HS-27A (cell line): ENCODE results near the gene DLX5.

Experiments
- DNase-seq: peaks from one replicate; pipeline ENCODE4 v3.0.0-alpha.2; 2012; ENCODE audit warnings: low read depth, missing footprints

The DLX5 gene

GRCh38 chr7:97018126-97018601, 6.5 kb downstream of the DLX5 start:
- DNase-seq: no peak

GRCh38 chr7:97017192-97018125, 7.2 kb downstream of the DLX5 start:
- no peak for DNase-seq

GRCh38 chr7:97016381-97017191, 8.0 kb downstream of the DLX5 start:
- DNase-seq: no peak

GRCh38 chr7:97015756-97016380, 8.8 kb downstream of the DLX5 start:
- DNase-seq: no peak

- DNase-seq: no peak
Measured at GRCh38 chr7:97015279-97015678, 9.4 kb downstream of the DLX5 start.

GRCh38 chr7:97014145-97014750, 10.4 kb downstream of the DLX5 start:
- DNase-seq: no peak

- no peak for DNase-seq
Measured at GRCh38 chr7:97013845-97014134, 10.8 kb downstream of the DLX5 start.

- no peak for DNase-seq
Measured at GRCh38 chr7:97013134-97013844, 11.3 kb downstream of the DLX5 start.

GRCh38 chr7:97012365-97013133, 12.1 kb downstream of the DLX5 start:
- DNase-seq: no peak

- no peak for DNase-seq
Measured at GRCh38 chr7:97011536-97012364, 12.9 kb downstream of the DLX5 start.

- DNase-seq: no peak
Measured at GRCh38 chr7:97011104-97011503, 13.5 kb downstream of the DLX5 start.

GRCh38 chr7:97009753-97010732, 14.6 kb downstream of the DLX5 start:
- no peak for DNase-seq

GRCh38 chr7:97008275-97008917, 16.2 kb downstream of the DLX5 start:
- no peak for DNase-seq

GRCh38 chr7:97007583-97007861, 17.1 kb downstream of the DLX5 start:
- DNase-seq: no peak

- no peak for DNase-seq
Measured at GRCh38 chr7:97006816-97007582, 17.6 kb downstream of the DLX5 start.

- no peak for DNase-seq
Measured at GRCh38 chr7:97006055-97006815, 18.4 kb downstream of the DLX5 start.
